Activated CD8-positive, alpha-beta memory T cell treated with anti-CD3 and anti-CD28 coated beads for 48 hours (primary cell): ENCODE data around the gene ELK4.

ENCODE experiments used
- DNase-seq, 3 experiments: peaks; one replicate each; pipeline ENCODE4 v3.0.0-alpha.2; 2020; ENCODE audit warnings: low read depth in 2 of 3, low spot score in 2 of 3

ELK4 gene

DNA sequence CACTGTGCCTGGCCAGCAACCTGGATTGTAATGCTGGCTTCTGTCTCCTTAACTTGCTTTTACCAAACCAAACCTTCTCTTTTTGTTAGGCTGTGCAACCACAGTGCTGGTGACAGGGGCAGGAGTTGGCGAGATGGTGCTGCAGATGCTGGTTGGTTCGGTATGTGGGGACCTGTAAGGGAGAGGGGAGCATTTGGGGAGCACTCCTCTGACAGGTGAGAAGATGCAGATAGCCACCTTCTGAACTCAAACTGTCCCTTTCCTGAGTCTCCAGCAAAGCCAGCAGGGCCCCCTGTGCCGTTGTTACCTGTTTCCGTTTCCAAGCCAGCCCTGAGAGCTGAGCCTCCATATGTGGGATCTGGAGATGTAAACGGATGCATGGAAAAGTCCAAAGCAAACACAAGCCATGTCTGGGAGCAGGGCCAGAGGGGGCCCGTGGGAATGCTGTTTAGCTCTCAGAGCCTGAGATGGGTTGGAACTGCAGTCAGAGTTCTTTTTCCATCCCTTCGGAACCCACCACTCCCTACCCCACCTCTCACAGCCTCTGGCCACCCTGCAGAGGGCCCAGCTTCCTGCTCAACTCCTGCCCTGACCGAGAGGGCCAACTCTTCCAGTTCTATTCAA, 34.0 kb downstream of the ELK4 start:
- DNase-seq: no peak

DNA sequence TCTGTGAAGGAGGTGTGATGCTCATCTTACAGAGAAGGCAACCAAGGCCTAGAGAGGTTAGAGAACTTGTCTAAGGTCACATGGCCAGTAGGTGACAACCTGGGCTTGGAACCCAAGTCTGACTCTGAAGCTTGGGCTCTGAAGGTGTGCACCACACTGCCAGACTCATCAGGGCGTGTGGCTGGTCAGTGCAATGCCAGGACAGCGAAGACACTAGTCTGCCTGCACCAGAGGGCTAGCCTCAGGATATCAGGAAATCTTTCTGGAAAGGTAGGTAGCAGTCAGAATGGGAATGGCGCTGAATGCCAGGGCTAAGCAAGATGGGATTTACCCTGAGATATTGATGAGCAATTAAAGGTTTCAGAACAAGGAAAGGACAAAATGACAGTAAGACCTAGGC, 34.9 kb downstream of the ELK4 start:
- no peak for DNase-seq

DNA sequence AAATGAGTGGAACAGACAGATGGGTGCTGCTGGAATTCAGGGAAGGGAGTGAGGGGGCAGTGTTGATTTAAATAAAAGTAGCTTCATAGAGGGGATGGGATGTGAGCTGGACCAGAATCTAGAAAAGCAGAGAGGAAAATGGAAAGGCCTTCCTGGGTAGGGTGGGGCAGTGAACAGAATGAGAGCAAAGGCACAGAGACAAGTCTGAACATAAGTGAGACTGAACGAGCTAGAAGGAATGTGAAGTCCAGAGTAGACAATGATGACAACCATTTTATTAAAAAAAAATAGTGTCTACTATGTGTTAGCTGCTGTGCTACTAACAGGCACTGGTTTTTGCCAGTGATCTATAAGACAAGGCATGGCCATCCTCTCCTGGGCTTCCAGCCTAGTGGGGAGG, 36.0 kb downstream of the ELK4 start:
- DNase-seq: no peak

DNA sequence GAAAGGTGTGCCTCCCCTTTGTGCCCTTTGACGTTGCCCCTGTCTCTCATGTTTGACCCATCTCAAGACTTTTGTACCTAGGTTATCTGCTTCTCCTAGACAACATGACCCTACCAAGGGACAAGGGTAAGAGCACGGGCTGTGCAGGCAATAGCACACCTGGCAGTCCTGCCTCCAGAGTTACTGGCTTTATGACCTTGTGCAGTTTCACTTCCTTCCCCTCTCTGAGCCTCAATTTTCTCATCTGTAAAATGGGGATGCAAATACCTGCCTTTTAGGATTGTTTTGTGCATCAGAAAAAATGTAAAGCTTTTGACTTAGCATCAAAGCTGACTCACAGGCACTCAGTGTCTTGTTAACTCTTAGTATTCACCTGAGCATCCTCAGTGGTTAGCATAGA, 36.4 kb downstream of the ELK4 start:
- DNase-seq: no peak

DNA sequence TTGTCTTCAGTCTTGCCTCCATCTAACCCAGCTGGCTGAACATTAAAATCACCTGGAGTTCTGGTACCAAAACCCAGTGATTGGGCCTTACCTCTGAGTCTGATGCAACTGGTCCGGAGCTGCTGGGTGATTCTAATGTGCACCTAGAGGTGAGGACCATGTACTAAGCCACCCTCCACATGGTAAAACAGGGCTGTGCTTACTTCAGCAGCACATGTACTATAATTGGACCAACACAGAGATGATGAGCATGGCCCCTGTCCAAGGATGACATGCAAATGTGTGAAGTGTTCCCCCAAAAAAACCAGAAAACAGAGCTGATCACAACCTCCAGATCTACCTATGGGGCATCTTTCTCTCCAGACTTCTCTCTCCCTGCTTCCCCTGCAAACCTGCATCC, 37.0 kb downstream of the ELK4 start:
- no peak for DNase-seq

DNA sequence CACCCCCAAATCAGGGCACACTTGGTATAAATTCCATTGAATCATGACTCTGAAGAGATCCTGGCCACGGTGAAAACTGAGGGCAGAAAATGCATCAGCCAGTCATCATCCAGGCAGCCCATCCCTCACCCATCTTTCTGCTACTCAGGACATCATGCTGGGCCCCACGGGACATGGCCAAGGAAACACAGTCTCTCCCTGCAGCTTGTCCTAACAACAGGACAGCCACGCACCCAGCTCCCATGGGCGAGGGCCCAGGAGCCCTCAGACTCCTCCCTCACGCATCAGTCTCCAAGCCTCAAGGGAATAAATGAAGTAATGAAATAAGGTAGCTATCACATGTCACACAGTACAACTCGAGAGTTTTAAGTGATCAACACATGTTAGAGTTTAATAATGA, 37.8 kb downstream of the ELK4 start:
- no peak for DNase-seq

DNA sequence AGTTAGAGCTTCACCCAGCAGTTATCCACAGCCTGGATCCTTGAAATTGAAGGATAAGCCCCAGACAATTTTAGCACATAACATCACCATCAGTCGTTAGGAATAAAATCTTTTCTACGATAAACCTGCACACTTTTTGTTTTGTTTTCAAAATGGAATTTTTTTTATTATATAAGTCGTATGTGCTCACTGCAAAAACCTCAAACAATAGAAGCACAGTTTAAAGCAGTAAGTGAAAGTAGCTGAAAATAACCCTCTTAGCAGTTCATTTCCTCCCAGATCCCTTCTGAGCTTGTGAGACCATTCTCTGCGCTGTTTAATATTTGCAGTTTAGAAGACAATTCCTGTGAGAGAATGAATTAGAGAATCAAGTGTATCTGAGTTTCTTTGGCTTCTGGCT, 38.3 kb downstream of the ELK4 start:
- no peak for DNase-seq

DNA sequence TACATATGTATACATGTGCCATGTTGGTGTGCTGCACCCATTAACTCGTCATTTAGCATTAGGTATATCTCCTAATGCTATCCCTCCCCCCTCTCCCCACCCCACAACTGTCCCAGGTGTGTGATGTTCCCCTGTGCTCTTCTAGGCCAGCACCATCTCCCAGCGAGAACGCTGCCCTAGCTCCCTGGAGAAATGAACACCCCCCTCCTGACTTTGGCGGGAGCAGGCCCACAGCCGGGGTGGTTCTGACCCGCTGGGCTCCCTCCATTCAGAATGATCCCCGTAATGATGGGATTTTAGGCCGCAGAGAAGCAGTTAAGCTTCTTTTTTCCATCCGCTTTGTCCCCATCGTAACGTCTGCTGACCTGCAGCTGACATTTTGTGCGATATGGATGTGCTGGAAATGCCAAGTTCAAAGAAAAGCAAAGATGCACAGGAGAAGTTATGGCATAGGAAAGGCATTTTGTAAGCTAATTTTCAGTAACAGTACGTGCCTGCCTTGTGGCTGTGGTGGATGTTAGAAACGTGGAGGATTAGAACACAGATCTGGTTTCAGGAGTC, 39.3 kb downstream of the ELK4 start:
- no peak for DNase-seq

DNA sequence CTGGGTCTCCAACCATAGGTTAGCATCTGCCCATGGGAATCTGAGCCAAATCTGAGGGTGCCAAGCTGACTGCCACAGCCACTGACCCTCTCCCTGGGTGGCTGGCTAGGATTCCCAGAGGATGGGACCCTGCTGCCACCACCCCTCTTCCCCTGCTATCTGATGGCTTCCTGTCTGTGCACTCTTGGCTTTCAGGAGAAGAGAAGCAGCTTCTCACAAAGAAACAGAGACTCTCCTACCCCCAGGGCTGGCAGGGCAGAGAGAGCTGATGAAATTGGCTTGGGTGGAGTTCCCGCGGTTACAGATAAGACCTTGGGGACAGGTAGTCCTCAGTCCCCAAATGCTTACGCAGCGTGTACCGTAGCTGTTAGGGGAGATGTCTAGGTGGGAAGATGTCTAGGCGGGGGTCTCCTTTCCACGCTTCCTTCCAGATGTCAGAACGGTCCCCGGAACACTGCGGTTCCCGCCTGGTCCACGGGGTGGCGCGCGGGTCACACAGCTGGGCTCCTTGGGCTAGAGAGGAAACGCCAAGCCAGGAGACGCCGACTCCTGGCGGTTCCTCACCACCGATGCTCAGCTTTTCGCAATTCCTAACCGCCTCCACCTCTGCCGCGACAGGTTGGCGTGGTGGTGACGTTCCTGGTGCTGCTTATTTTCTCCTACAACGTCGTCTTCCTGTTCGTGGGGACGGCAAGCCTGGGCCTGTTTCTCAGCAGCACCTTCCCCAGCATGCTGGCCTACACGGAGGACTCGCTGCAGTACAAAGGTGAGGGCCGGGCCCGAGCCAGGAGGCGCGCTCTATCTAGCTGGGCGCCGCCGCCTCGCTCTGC, 40.1 kb downstream of the ELK4 start:
- DNase-seq: peak; percentile 75 to 95 (median 93)

DNA sequence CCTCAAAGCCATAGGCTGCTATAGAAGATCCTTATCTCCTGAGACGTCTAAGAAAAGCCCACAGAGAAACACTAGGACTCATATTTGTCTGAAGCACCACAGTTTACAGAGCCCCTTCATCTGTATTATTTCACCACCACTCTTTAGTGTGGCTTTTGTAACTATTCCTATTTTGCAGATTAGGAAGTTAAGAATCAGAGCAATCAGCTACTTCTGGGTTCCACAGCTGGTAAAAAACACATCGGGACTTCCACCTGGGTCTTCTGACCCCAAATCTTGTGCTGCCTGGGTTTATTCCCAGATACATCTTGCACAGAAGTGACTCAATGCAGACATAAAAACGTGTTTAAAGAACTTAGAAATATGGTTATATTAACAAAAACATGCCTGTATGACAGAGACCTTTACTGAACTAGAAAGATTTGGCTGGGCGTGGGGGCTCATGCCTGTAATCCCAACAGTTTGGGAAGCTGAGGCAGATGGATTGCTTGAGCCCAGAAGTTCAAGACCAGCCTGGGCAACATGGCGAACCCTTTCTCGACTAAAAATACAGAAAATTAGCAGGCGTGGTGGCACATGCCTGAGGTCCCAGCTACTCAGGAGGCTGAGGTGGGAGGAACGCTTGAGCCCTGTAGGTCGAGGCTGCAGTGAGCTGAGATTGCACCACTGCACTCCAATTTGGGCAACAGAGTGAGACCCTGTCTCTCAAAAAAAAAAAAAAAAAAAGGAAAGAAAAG, 40.9 kb downstream of the ELK4 start:
- no peak for DNase-seq

DNA sequence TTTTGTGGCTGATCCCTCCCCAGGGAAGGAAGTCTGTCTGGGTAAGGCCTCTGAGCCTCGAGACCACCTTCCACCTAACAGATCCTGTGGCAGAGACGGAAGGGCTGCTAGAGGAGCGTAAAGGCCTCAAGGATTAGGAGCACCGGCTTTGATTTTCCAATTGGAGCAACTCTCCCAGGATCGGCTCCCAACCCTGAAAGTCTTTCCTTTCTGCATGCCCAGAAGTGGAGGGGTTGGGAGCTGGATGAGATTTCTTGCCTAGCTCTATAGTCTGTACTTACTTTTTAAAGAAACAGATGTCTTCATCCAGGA, 41.4 kb downstream of the ELK4 start:
- DNase-seq: no peak

DNA sequence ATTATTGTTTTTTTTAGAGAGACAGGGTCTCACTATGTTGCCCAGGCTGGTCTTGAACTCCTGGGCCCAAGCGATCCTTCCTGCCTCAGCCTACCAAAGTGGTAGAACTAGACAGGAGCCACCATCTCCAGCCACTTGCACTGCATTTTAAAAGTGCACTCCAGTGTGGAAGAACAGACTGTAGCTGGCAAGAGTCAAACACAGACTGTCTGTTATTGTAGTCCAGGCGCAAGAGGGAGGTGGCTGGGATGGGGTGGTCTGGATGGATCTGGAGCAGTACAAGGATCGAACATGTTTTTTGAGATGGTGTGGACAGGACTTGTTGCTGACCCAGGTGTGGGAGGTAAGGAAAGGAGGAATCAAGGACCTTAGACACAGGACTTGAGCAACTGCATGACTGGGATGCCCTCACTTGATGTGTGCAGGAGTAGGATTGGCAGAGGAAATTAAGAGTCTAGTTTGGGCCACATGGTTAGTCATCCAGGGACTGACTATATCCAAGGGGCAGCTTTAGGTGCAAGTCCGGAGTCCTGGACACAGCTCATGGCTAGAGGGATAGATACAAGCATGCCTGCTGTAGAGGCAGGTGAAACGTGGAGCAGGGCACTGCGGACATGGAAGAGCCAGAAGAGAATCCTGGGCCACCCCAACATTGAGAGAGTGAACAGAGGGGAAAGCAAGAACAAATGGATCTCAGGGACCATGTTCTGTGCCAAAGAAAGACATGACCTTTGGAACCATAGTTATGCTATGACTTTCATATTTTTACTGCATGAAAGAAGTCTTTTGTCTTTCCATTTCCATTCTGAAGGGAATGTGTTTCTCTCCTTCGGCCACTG, 42.0 kb downstream of the ELK4 start:
- DNase-seq: no peak

DNA sequence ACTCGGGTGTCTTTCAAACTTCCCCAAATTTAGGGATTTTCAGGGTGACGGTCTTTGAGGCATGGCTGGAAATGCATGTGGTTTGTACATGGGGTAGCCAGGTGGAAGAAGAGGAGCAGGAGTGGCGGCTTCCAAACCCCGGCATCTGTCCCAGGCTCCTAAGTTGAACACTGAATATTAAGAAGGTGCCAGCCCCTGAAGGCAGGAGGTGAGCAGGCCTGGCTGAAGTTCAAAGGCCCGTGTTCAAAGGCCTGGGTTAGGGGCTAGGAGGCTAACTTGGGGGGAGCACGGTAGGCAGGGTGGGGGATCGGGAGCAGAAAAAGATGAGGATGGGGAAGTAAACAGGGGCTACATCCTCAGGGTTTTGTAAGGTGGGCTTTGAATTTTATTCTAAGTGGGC, 42.8 kb downstream of the ELK4 start:
- no peak for DNase-seq

DNA sequence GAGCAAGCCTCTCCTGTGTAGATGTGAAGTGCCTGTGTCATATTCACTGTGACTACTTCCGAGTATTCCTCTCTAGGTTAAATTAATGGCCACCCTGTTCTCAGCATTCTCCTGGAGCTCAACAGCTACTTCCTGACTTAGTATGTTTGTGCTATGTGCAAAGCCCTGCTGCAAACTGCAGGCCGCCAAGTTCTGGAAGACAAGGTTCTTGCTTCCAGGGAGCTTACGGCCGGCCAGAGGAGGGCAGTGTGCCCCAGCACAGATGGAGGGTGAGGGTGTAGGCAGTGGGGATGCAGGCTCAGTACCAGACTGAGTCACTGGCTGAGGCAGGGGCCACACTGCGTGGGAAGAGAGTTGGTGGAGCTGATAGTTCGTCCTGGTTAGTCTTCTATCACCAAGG, 43.2 kb downstream of the ELK4 start:
- no peak for DNase-seq

DNA sequence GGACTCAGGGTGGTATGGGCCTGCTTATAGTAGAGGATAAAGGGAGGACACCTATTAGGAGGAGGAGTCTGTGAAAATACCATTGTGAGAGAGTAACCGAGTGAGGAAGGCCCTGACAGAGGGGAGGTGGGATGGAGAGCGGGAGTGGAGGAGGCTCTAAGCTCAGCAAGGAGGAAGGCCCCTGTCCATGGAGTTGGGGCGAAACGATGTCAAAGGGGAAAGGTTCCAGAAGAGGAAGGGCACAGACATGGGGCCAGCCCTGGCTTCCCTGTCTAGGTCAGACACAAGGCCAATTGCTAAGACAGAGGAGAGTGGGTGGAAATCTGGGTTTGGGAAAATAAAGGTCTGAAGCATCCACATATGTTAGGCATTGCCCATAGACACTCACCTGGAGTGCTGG, 44.2 kb downstream of the ELK4 start:
- no peak for DNase-seq

DNA sequence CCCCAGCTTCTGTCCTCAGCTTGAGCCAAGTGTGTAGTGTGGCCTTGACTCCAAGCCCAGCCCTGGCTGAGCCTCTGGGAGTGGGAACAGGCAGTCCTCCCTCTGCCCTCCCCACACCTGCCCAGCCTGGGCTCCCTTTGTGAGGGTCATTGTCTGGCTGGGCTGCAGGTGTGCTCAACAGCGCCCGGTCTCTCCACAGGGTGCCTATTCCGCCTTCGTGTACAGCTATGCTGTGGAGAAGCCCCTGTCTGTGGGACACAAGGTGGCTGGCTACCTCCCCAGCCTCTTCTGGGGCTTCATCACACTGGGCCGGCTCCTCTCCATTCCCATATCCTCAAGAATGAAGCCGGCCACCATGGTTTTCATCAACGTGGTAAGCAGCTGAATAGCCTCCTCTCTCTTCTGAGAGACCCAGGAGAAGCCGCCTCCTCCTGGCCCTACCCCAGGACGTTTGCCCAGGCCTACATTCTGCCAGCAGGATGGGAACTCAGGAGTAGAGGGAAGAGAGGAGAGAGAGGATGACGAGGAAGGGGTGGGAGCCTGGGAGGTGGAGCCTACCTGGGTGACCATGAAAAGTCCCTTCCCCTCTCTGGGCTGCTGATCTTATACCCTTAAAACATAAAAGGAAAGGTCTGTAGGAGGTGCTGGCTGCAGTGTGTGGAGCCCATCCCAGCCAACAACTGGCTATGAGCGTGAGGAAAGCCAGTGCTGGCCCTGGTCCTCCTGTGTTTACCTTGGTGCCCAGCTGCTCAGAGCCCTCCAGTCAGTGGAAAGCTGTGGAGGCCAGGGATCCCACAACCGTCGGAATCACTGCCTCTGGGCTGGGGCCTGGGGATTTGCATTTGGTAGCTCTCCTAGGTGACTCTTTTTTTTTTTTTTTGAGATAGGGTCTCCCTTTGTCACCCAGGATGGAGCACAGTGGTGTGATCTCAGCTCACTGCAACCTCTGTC, 45.7 kb downstream of the ELK4 start:
- no peak for DNase-seq

DNA sequence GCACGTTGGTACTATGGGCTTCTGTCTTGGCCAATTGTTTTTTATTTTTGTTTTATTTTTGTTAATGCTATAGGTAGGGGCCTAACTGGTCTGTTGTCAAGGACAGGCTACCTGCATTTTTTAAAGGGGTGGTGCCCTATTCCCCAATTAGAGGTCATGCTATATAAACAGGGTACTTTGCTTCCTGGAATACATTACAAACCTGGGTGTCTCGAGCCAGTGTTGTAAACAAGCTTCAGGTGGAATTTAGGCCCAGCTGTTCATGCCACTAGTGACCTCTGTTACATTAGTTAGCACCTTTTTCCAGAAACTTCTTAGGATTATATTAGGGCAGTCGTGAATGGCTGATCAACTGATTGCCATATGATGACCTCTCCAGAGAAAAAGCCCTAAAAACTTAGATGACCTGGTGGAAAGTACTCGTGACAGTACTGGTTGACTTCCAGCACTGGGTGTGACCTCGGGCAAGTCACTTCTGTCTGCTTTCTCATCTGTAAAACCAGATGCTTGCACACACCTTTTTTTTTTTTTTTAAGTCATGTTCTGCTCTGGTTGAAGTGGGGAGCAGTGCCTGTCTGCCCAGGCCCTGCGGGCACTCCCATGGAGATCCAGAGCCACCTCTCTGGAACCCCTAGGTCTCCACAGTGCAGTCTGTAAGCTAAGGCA, 46.5 kb downstream of the ELK4 start:
- no peak for DNase-seq

DNA sequence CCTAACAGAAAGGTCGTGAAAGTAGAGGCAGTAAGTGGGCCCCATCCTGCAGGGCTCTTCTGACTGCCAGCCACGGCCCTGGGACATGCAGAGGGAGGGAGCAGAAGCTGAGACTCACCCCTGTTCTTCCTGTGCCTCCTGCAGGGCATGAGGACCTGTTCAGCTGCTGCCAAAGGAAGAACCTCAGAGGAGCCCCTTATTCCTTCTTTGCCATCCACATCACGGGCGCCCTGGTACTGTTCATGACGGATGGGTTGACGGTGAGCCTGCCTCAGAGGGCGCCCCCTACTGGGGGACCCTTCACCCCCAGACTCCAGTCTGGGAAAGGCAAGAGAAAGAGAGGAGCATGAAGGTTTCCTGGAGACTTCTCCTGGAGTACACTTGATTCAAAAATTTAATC, 47.1 kb downstream of the ELK4 start:
- no peak for DNase-seq

DNA sequence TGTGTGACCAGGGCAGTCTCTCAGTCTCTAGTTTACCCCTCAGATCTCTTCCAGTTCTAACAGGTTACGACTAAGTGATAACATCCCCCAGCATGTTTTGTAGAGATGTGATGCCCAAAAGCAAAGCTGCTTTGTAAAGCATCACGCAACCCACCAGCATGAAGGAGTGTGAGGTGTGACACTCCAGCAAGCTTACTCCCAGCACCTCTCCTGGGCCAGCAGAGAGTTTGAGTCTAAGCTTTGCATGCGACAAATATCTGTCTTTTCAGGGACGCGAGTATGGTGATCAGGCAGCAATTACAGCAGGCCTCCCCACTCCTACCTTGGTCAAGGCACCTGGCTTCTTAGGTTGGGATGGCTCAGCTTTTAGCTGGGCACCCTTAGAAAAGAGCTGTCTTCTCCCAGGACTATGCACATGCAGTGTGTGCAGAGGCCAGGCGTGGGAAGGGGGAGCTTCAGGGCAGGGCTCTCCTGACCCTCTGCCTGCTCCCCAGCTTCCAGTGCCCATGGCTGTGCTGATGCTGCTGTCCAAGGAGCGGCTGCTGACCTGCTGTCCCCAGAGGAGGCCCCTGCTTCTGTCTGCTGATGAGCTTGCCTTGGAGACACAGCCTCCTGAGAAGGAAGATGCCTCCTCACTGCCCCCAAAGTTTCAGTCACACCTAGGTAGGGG, 48.2 kb downstream of the ELK4 start:
- DNase-seq: no peak
